Lung (tissue), 12 donors: ENCODE results near the gene RFWD3. TPM values are rescaled to one million over a fixed set of nuclear protein-coding genes. Genes with fewer than 3 reads are reported as not detected.

Experiments
- ATAC-seq: fragments of 200-7000 bp; cut with Tn5 transposase; one replicate; pipeline ENCODE4 v1.9.1; 2020; ENCODE audit warnings: moderate number of reproducible peaks; ENCODE audit not compliant: insufficient read depth, low FRiP score
- DNase-seq, 3 donors: peaks; one replicate each; pipeline ENCODE4 v3.0.0-alpha.2; 2013 to 2017
- H3K27ac ChIP-seq, 2 donors: one replicate each; pipeline ENCODE4 v1.5.1; 2013; ENCODE audit warnings: mild to moderate bottlenecking in 2 of 2, moderate library complexity in 2 of 2, control low read depth in 1 of 2, inconsistent platforms in 1 of 2, low read depth in 1 of 2, low read length in 1 of 2
- H3K27me3 ChIP-seq, 3 donors: one replicate each; pipeline ENCODE4 v1.5.1; 2013; ENCODE audit warnings: low read length in 2 of 3; ENCODE audit not compliant: control insufficient read depth in 3 of 3, insufficient read depth in 3 of 3
- H3K36me3 ChIP-seq, 4 donors: one replicate each; pipeline ENCODE4 v1.5.1; 2013; ENCODE audit warnings: low read length in 4 of 4, mild to moderate bottlenecking in 1 of 4, moderate library complexity in 1 of 4; ENCODE audit not compliant: control insufficient read depth in 4 of 4, insufficient read depth in 4 of 4
- H3K4me1 ChIP-seq, 5 donors: one replicate each; pipeline ENCODE4 v1.5.1; 2013; ENCODE audit warnings: low read length in 5 of 5, mild to moderate bottlenecking in 2 of 5, moderate library complexity in 1 of 5; ENCODE audit not compliant: control insufficient read depth in 5 of 5, insufficient read depth in 5 of 5
- H3K4me3 ChIP-seq: one replicate; pipeline ENCODE4 v1.5.1; 2013; ENCODE audit warnings: mild to moderate bottlenecking, control low read depth, moderate library complexity
- H3K9ac ChIP-seq, 2 donors: one replicate each; pipeline ENCODE4 v1.5.1; 2013; ENCODE audit warnings: low read length in 2 of 2, control low read depth in 1 of 2; ENCODE audit not compliant: insufficient read depth in 1 of 2
- H3K9me3 ChIP-seq, 4 donors: one replicate each; pipeline ENCODE4 v1.5.1; 2013; ENCODE audit warnings: low read length in 3 of 4, mild to moderate bottlenecking in 1 of 4, moderate library complexity in 1 of 4; ENCODE audit not compliant: control insufficient read depth in 4 of 4, insufficient read depth in 3 of 4
- WGBS, 2 donors: extraction: QIAGEN DNeasy Blood & Tissue Kit; methylation state at CpG; one replicate each; pipeline ENCODE4 v1.1.7; 2013; 5-methylcytosine and 5-hydroxymethylcytosine counted together
- polyA plus RNA-seq, 2 donors: library from polyadenylated mRNA; stranded (reverse); fragments of 200-250 nt; gene quantifications; one replicate each; pipeline ENCODE4 v1.2.1, GENCODE V29; 2013
- total RNA-seq, 2 donors: library from RNA; depleted of rRNA in 1 of 2; stranded (reverse); fragments of >200 nt in 1 of 2; gene quantifications; one replicate each; pipeline ENCODE4 v1.2.1, GENCODE V29; 2014 to 2021
- TF ChIP-seq, protein P1 (sequence below): IDR thresholded peaks from 2 replicates; pipeline ENCODE4 v1.5.1; 2012; ENCODE audit warnings: mild to moderate bottlenecking; ENCODE audit errors: control extremely low read depth, extremely low read depth
- donor health status: control.
- donor health status: control.
- donor health status: Bipolar disorder and iron deficiency.
- donor health status: healthy.
- donor health status: DM: yes; HTN: yes; CAD: no.

RFWD3 gene
- total and polyA plus RNA-seq, 4 donors: 7.4 to 23.3 (median 11.4) TPM

- DNase-seq: no peak
- TF ChIP-seq, protein P1, sequence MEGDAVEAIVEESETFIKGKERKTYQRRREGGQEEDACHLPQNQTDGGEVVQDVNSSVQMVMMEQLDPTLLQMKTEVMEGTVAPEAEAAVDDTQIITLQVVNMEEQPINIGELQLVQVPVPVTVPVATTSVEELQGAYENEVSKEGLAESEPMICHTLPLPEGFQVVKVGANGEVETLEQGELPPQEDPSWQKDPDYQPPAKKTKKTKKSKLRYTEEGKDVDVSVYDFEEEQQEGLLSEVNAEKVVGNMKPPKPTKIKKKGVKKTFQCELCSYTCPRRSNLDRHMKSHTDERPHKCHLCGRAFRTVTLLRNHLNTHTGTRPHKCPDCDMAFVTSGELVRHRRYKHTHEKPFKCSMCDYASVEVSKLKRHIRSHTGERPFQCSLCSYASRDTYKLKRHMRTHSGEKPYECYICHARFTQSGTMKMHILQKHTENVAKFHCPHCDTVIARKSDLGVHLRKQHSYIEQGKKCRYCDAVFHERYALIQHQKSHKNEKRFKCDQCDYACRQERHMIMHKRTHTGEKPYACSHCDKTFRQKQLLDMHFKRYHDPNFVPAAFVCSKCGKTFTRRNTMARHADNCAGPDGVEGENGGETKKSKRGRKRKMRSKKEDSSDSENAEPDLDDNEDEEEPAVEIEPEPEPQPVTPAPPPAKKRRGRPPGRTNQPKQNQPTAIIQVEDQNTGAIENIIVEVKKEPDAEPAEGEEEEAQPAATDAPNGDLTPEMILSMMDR: no peak
- Histone ChIP-seq H3K27ac (no peak overlapping the region), H3K36me3 (peaks cover 0 to 31% (median 1%) of the 10 kb centered on the region in 4 donors), H3K9me3 (no peaks in the 10 kb centered on the region), H3K9ac (no peak overlapping the region), H3K4me3 (no peak overlapping the region), H3K27me3 (no peaks in the 10 kb centered on the region), H3K4me1 (no peaks in the 10 kb centered on the region)
- WGBS, 2 donors: 83 to 85% methylated on average over 11 of the region's 11 CpGs
- ATAC-seq: no peak
Measured at GRCh38 chr16:74682556-74682955, 15.9 kb upstream of the RFWD3 start.

DNA sequence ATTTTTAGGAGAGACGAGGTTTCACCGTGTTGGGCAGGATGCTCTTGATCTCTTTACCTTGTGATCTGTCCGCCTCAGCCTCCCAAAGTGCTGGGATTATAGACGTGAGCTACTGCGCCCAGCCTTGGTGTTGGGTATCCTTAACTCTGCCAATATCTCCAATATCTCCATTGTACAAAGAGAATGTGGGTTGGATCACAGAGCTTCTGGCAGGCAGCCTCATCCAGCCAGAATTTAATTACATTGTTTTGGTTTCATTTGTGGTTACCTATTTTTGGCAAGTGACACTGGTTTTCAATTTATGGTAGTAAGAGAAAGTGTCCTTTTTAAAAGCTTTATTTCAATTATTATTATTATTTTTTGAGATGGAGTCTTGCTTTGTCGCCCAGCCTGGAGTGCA lies 14.0 kb upstream of the RFWD3 start:
- ATAC-seq (no peak), DNase-seq (no peak)
- Histone ChIP-seq H3K9ac (no peak overlapping the region), H3K27me3 (no peaks in the 10 kb centered on the region), H3K4me1 (no peaks in the 10 kb centered on the region), H3K9me3 (no peaks in the 10 kb centered on the region), H3K27ac (no peak overlapping the region), H3K4me3 (no peak overlapping the region), H3K36me3 (peaks cover 0 to 37% (median 1%) of the 10 kb centered on the region in 4 donors)
- TF ChIP-seq, protein P1: no peak
- 74 to 94% methylated on average over 6 of the region's 6 CpGs for WGBS, 2 donors

- Histone ChIP-seq H3K9ac (no peak overlapping the region), H3K9me3 (no peaks in the 10 kb centered on the region), H3K27me3 (no peaks in the 10 kb centered on the region), H3K4me3 (no peak overlapping the region), H3K4me1 (no peaks in the 10 kb centered on the region), H3K36me3 (peaks cover 0 to 37% (median 0%) of the 10 kb centered on the region in 4 donors), H3K27ac (no peak overlapping the region)
- WGBS, 2 donors: 25 to 73% methylated on average over 2 of the region's 2 CpGs
- TF ChIP-seq, protein P1: no peak
- ATAC-seq (no peak), DNase-seq (no peak)
Measured at GRCh38 chr16:74679983-74680382, 13.3 kb upstream of the RFWD3 start.

DNA sequence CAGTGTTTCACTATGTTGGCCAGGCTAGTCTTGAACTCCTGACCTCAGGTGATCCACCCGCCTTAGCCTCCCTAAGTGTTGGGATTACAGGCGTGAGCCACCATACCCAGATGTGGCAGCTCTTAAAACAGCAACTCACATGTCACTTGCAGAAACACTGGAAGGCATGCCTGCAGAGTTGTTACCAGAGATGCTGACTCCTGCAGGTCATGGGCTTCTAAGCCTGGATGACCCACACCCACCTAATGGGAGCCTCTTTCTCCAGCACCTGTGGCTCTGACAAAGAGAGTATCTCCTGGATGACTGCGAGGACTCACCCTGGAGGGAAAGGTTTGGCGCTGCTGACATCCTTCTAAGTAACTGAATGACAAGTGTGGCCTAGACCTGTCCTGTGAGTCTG lies 11.2 kb upstream of the RFWD3 start:
- no peak for ATAC-seq
- 95 to 97% methylated on average over 4 of the region's 4 CpGs for WGBS, 2 donors
- H3K36me3 ChIP-seq: peaks cover 0 to 41% (median 0%) of the 10 kb centered on the region in 4 donors

More for the DNA sequence above, 11.2 kb upstream of the RFWD3 start:
- no peaks in the 10 kb centered on the region for H3K4me1 ChIP-seq
- no peaks in the 10 kb centered on the region for H3K9me3 ChIP-seq
- TF ChIP-seq, protein P1: no peak
- H3K9ac ChIP-seq: no peak overlapping the region
- no peak overlapping the region for H3K4me3 ChIP-seq
- no peak for DNase-seq
- no peaks in the 10 kb centered on the region for H3K27me3 ChIP-seq
- no peak overlapping the region for H3K27ac ChIP-seq
